Measurements from ENCODE around the gene RABGAP1.

The RABGAP1 gene

DNA sequence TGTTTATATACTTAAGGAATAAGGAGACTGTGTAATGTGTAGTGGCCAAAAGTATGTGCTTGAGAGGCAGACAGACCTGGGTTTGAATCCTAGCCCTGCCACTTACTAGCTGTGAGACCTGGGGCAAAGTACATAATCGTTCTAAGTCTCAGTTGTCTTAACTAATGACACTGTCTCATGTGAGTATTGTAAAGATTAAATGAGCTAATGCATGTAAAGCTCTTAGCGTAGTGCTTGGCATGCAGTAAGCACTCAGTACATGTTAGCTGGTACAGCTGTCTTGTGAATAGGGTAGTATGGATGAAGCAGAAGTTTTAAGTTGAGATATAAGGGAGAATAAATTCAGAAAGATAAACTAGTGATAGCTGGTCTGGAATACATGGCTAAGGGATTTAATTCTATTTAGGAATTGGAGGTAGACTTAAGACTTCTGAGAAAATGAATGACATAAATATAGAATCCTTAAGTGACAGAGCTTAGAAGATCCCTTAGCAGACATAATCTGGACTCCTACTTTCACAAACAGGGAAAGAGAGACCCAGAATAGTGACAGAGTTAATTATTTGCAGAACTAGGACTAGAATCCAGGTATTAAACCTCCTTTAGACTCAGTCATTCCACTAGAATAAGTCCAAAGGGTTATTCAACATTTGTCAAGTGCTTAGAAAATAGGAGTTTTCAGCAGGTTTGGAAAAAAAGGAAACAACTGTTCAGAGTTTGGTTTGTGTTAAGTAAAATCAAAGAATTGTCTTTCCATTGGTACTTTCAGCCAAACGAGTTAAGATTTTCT lies 105.8 kb downstream of the RABGAP1 start:
- no peak for DNase-seq (ENCODE audit: low read depth in 2 of 2)

- no peak for DNase-seq (ENCODE audit: low read depth in 2 of 2)
These were observed 107.9 kb downstream of the RABGAP1 start for GRCh38 chr9:123048748-123049147.

DNA sequence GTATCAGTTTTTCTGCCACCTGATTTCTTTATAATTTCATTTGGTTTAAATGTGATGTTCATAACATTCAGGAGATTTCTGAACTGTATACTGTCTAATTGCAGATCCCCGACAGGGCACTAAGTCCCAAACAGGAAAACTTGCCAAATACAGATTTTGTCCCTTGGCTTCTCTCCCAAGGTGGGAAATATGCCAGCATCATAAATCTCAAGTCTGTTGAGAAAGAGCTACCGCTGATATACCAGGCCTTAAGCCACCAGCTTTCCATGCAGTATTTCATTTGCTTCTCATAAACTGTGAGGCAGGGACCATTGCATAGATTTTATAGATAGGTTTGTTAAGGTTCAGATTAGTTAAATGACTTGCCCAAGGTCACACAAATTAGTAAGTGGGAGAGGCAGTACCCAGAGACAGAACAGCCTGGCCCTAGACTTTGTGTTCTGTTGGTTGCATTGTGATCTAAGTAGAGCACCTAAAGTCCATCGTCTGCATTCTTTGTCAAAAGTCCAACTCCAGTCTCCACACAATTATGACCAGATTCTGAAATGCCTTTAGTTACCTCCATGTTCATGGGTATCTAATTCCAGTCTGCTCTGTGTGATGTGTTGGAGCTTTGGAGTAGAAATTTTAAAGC lies 108.9 kb downstream of the RABGAP1 start:
- no peak for DNase-seq (ENCODE audit: low read depth in 2 of 2)

DNA sequence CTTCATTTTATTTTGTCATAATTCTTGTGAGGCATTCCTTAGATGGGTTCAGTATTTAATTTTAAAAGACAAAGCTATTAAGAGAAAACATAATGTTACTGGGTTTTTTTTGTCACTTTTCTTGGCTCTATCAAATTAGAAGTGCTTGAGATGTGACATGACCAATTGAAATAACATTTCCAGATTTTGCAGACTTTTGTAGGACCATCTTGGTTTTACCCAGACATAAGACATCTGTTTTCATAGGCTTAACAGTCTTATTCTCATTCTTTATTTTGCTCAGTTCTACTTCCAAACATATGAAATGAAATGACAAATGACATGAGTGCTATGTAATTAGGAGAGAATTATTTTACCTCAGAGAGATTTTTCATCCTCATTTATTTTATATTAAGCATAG lies 112.2 kb downstream of the RABGAP1 start:
- no peak for DNase-seq (ENCODE audit: low read depth in 2 of 2)

DNA sequence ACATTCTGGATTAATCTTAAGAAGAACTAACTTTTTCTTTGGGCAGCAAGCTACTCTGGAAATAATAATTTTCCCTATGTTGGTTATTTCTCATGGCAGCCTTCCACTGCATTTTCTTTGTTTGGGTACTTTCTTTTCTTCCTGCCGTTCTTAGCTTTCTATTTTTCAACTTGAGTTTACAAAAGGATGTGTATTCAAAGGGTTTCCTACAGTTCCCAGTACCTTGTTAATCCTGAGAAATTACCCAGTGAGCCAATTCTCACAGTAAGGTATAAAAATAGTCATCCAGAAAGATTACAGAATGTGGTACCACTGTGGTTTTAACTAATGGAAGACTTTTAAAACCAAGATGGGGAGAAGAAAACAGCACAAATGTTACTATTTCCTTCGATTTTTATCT lies 112.9 kb downstream of the RABGAP1 start:
- DNase-seq (ENCODE audit: low read depth in 2 of 2): no peak

DNA sequence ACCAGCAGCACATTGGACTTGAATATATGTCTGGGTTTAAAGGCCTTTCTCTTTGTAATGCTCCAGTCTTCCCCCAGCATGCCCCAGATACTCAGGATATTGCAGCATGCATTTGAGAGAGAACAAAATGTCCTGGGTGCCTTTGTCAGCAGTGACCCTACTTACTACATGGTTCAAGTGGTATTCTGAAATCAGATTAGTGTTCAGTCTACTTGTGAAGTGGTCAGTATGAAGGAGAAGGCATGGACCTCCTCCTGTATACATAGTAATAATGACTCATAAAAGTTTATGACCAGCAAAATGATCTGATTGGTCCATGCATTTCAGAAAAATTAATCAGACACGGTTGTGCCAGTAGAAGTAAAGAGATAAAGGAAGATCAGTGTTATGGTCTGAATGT lies 118.0 kb downstream of the RABGAP1 start:
- no peak for DNase-seq (ENCODE audit: low read depth in 2 of 2)

GRCh38 chr9:123059472-123060220 lies 118.8 kb downstream of the RABGAP1 start:
- DNase-seq (ENCODE audit: low read depth in 2 of 2): no peak

DNA sequence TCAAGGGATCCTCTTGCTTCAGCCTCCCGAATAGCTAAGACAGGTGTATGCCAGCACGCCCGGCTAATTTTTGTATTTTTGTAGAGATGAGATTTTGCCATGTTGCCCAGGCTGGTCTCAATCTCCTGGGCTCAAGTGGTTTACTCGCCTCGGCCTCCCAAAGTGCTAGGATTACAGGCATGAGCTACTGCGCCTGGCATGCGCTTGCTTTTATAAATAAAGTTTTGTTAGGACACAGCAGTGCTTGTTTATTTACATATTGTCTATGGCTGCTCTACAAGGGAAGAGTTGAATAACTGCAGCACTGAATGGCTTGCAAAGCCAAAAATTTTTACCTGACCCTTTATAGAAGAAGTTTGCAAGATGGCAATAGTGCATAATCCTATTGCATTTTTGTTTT lies 120.4 kb downstream of the RABGAP1 start:
- no peak for DNase-seq (ENCODE audit: low read depth in 2 of 2)

- no peak for DNase-seq (ENCODE audit: low read depth in 2 of 2)
These were observed 121.7 kb downstream of the RABGAP1 start for GRCh38 chr9:123062351-123063176.

DNA sequence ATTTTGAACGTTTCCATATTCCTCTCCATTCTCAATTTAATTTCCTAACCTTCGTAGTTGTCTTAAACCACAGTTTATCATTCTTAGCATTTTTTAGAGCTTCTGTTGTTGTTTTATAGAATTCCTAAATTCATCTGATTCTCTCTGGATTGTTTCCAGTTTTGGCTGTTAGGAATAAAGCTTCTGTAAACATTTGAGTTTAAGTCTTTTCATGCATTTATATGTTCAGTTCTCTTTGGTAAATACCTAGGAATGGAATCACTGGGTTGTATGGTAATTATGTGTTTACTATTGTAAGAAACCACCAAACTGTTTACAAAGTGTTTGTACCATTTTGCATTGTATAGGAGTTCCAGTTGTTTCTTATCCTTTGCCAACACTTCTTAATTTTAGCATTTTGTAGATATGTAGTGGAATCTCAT lies 122.4 kb downstream of the RABGAP1 start:
- no peak for DNase-seq (ENCODE audit: low read depth in 2 of 2)

DNA sequence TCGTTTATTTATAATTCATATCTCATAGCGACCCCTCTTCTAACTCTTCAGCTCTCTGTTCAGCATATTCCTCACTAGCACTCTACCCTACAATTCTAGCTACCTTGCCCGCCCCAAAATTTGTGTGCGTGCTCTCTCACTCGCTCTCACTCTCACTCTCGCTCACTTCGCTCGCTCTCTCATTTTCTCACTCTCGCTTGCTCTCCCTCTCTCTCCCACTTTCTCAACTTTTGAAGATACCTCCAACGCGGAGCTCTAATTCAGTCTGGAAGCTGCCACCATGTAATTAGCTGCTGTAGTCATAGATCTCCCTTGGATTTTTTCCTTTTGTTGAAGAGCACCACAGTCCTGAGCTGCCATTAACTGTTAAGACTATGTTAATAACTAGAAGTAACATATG lies 123.1 kb downstream of the RABGAP1 start:
- no peak for DNase-seq (ENCODE audit: low read depth in 2 of 2)

- no peak for DNase-seq (ENCODE audit: low read depth in 2 of 2)
These were observed 123.9 kb downstream of the RABGAP1 start for GRCh38 chr9:123064716-123065115.

GRCh38 chr9:123065196-123065595 lies 124.4 kb downstream of the RABGAP1 start:
- no peak for DNase-seq (ENCODE audit: low read depth in 2 of 2)

DNA sequence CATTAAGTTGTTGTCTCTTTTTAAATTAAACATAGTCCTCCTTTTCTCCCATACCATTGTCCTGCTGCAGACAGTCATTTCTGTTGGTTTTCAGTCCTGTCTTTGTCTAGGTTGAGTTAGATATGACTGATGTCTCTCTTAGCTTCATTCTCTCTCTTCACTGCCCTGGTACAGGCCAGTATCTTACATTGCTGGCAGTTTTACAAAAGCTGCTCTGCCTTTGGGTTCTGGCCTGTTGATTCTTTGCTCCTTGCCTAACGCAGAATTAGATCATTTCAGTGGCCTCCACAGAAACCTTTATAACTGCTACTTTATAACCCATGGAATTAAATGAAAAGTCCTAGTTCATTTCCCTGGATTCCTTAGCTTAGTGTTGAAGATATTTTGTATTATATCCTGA lies 126.3 kb downstream of the RABGAP1 start:
- DNase-seq (ENCODE audit: low read depth in 2 of 2): no peak

- no peak for DNase-seq (ENCODE audit: low read depth in 2 of 2)
These were observed 128.2 kb downstream of the RABGAP1 start for GRCh38 chr9:123069010-123069481.

- no peak for DNase-seq (ENCODE audit: low read depth in 2 of 2)
These were observed 129.4 kb downstream of the RABGAP1 start for GRCh38 chr9:123070198-123070597.

- DNase-seq (ENCODE audit: low read depth in 2 of 2): no peak
These were observed 131.7 kb downstream of the RABGAP1 start for GRCh38 chr9:123072407-123072995.

- no peak for DNase-seq (ENCODE audit: low read depth in 2 of 2)
These were observed 132.6 kb downstream of the RABGAP1 start for GRCh38 chr9:123073441-123073840.

DNA sequence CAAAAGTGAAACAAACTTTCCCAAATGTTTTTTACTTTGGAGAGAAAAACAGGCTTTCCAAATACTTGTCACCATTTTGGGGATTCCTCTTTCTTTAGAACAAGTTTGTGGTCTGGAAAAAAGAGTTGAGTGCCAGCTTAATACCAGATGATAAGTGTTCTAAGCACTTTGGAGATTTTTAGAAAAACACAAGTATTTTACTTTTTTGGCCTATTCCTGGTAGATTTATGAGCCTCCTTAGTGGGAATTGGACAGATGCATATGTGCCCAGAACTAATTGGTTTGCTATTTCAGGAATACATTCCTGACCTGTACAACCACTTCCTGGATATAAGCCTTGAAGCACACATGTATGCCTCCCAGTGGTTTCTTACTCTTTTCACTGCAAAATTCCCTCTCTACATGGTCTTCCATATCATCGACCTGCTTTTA lies 133.2 kb downstream of the RABGAP1 start:
- no peak for DNase-seq (ENCODE audit: low read depth in 2 of 2)

DNA sequence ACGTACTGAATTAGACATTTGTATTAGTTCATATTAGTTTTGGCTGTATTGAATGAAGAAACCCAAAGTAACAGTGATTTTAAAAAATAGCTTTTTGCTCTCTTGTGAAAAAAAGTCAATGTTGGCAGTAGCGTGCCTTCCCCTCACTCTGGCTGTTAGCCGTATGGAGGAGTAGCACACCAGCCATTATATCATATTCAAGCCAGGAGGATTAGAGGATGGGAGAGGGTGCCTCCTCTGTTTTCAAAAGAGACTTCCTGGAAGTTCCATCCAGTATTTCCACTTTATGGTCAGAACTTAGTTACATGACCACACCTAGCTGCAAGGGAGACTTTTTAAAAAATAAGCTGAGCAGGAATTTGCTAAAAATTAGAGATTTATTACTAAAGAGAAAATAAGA lies 133.8 kb downstream of the RABGAP1 start:
- DNase-seq (ENCODE audit: low read depth in 2 of 2): no peak

- no peak for DNase-seq (ENCODE audit: low read depth in 2 of 2)
These were observed 139.6 kb downstream of the RABGAP1 start for GRCh38 chr9:123080444-123080843.

All from stimulated activated CD4-positive, alpha-beta T cell treated with anti-CD3 and anti-CD28 coated beads, Interleukin-1b, Interleukin-23, amount 100 ng/mL, for 4 hours (primary cell).